Memory B cell (primary cell): ENCODE measurements around the gene TM9SF4.

Experiments used
- ATAC-seq: fragments of 150-1000 bp; cut with Tn5 transposase; 2 replicates; pipeline ENCODE4 v1.10.0; 2021; ENCODE audit warnings: low read depth, mild to moderate bottlenecking, moderate library complexity
- DNase-seq, 2 donors: peaks; one replicate each; pipeline ENCODE4 v3.0.0; 2022; ENCODE audit warnings: low spot score in 2 of 2
- H3K27ac Mint-ChIP-seq: one replicate; pipeline ENCODE4 v1.8.0; 2022; ENCODE audit warnings: mild to moderate bottlenecking, moderate library complexity, mixed read lengths
- H3K27me3 Mint-ChIP-seq: one replicate; pipeline ENCODE4 v1.8.0; 2022; ENCODE audit warnings: mixed read lengths
- H3K36me3 Mint-ChIP-seq: one replicate; pipeline ENCODE4 v1.8.0; 2022; ENCODE audit warnings: mild to moderate bottlenecking, mixed read lengths
- H3K4me1 Mint-ChIP-seq: one replicate; pipeline ENCODE4 v1.8.0; 2022; ENCODE audit warnings: mixed read lengths
- H3K4me3 Mint-ChIP-seq: one replicate; pipeline ENCODE4 v1.8.0; 2022; ENCODE audit warnings: mild to moderate bottlenecking, moderate library complexity, mixed read lengths
- H3K9me3 Mint-ChIP-seq: one replicate; pipeline ENCODE4 v1.8.0; 2022; ENCODE audit warnings: mixed read lengths

Gene TM9SF4

DNA sequence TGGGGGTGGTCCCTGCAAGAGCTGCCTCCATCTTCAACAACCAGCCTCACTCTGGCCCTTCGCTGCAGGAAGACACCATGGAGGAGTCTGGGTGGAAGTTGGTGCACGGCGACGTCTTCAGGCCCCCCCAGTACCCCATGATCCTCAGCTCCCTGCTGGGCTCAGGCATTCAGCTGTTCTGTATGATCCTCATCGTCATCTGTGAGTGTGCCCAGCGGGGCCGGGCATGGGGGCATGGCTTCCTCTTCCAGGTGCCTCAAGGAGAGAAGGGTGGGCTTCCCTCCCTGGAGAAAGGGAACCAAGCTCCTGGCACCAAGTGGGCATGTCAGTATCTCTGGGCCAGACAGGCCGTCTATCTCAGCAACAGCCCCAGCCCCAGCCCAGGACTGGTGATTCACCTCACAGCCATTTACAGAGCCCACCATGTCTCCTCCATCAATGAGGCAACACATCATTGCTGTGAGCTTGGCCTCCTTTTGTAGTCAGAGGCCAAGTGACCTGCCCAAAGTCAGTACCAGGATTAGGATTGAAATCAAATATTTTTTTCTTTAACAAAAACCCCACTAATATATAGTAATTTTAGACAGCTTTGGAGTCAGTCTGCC is 40.2 kb downstream of the TM9SF4 start:
- Mint-ChIP-seq H3K4me1 (no peaks in the 10 kb centered on the region), H3K36me3 (peaks cover 30% of the 10 kb centered on the region), H3K9me3 (no peaks in the 10 kb centered on the region), H3K27ac (no peak overlapping the region), H3K4me3 (no peak overlapping the region), H3K27me3 (no peaks in the 10 kb centered on the region)
- no peak for ATAC-seq
- DNase-seq = no peak

GRCh38 chr20:32150291-32150848 is 40.9 kb downstream of the TM9SF4 start:
- H3K27ac Mint-ChIP-seq = no peak overlapping the region
- no peaks in the 10 kb centered on the region for H3K27me3 Mint-ChIP-seq
- peaks cover 28% of the 10 kb centered on the region for H3K36me3 Mint-ChIP-seq
- H3K9me3 Mint-ChIP-seq = no peaks in the 10 kb centered on the region
- ATAC-seq (no peak), DNase-seq (no peak)
- H3K4me1 Mint-ChIP-seq = no peaks in the 10 kb centered on the region
- no peak overlapping the region for H3K4me3 Mint-ChIP-seq

GRCh38 chr20:32152421-32153155 is 43.1 kb downstream of the TM9SF4 start:
- peaks cover 19% of the 10 kb centered on the region for H3K36me3 Mint-ChIP-seq
- H3K27me3 Mint-ChIP-seq = no peaks in the 10 kb centered on the region
- no peaks in the 10 kb centered on the region for H3K9me3 Mint-ChIP-seq
- ATAC-seq (no peak), DNase-seq (no peak)
- no peak overlapping the region for H3K27ac Mint-ChIP-seq
- no peak overlapping the region for H3K4me3 Mint-ChIP-seq
- no peaks in the 10 kb centered on the region for H3K4me1 Mint-ChIP-seq

DNA sequence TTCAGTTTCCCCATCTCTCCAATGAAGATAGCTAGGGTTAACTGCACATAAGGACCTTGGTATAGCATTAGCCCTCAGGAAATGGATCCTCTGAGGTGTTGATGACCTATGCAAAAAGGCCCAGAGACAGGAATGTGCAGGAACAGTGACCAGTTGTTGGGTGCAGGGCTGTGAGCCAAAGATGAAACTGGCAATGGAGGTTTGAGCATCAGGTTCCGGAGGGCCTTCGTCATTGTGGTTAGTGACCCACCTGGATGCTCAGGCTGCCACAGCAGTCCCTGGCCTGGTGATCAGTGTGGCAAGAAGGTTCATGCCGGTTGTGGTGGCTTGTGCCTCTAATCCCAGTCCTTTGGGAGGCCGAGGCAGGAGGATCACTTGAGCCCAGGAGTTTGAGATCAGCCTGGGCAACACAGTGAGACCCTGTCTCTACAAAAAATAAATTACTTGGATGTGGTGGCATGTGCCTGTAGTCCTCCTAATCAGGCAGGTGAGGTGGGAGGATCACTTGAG is 43.7 kb downstream of the TM9SF4 start:
- H3K4me1 Mint-ChIP-seq = no peaks in the 10 kb centered on the region
- no peak overlapping the region for H3K27ac Mint-ChIP-seq
- H3K9me3 Mint-ChIP-seq = no peaks in the 10 kb centered on the region
- H3K27me3 Mint-ChIP-seq = no peaks in the 10 kb centered on the region
- DNase-seq = no peak
- peaks cover 24% of the 10 kb centered on the region for H3K36me3 Mint-ChIP-seq
- H3K4me3 Mint-ChIP-seq = no peak overlapping the region
- ATAC-seq = no peak

DNA sequence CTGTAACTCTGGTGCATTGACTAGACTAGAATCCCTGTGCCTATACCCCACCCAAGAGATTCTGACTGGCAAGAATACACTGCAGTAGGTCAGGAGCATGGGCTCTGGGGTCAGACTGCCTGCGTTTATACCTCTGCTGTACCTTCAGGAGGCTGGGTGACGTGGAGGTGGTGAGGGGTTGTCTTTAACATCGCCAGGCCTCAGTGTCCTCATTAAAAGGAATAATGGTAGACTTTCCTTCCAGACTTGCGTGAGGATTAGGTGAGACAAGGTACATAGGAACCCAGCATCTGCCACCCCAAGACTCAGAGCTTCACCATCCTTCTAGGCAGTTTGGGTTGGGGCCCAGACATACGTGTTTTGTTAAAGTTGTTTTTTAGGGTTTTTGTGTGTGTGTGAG is 44.3 kb downstream of the TM9SF4 start:
- no peak overlapping the region for H3K27ac Mint-ChIP-seq
- no peaks in the 10 kb centered on the region for H3K9me3 Mint-ChIP-seq
- H3K36me3 Mint-ChIP-seq = peaks cover 24% of the 10 kb centered on the region
- no peaks in the 10 kb centered on the region for H3K27me3 Mint-ChIP-seq
- H3K4me1 Mint-ChIP-seq = no peaks in the 10 kb centered on the region
- no peak overlapping the region for H3K4me3 Mint-ChIP-seq
- no peak for DNase-seq
- no peak for ATAC-seq

DNA sequence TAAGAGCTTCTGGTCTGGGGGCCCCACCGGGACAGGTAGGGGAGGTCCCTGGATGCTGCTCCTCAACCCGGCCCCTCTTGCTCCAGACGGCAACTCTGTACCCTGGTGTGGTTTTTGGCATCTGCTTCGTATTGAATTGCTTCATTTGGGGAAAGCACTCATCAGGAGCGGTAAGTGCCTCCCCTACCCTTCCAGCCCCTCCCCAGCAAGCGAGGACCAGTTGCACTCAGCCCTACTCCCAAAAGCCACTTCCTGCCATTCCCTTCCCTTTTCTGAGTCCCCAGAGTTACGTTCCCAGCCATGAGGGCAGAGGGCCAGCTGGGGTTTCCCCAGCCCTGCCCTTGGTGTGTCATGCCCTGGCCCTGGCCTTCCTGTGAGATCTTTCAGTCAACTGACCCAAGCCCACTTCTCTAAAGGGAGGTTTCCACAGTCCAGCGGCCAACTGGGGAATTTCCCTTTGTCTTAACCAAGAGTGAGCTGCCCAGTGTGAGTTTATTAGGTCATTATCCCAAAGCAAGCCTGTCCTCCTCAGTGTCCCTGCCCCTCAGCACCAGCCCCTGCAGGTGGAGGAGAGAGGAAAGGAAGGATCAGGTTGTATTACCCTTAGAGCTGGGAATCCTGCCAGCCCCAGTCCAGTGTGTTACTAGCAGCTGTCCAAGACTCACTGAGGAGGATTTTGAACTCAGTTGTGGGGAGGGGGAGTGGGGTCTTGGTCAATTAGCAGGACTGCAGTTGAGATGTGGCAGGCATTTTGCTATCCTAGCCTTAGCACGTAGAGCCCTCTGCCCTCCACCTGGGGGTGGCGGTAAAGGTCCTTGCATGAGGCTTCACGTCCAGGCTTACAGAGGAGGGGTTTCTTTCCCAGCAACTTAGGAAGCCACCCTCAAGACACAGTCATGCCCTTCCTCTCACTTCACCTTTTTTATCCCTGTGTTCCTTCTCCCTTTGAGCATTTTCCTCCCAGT is 45.8 kb downstream of the TM9SF4 start:
- H3K4me3 Mint-ChIP-seq = no peak overlapping the region
- H3K9me3 Mint-ChIP-seq = no peaks in the 10 kb centered on the region
- DNase-seq = no peak
- no peaks in the 10 kb centered on the region for H3K4me1 Mint-ChIP-seq
- peaks cover 27% of the 10 kb centered on the region for H3K36me3 Mint-ChIP-seq
- peak; percentile 14 for ATAC-seq
- H3K27ac Mint-ChIP-seq = no peak overlapping the region
- no peaks in the 10 kb centered on the region for H3K27me3 Mint-ChIP-seq

GRCh38 chr20:32157611-32158010 is 48.1 kb downstream of the TM9SF4 start:
- H3K4me1 Mint-ChIP-seq = no peaks in the 10 kb centered on the region
- H3K36me3 Mint-ChIP-seq = peaks cover 28% of the 10 kb centered on the region
- H3K4me3 Mint-ChIP-seq = no peak overlapping the region
- DNase-seq (no peak), ATAC-seq (no peak)
- H3K27me3 Mint-ChIP-seq = no peaks in the 10 kb centered on the region
- H3K9me3 Mint-ChIP-seq = no peaks in the 10 kb centered on the region
- peak overlapping the region; percentile 74 for H3K27ac Mint-ChIP-seq

DNA sequence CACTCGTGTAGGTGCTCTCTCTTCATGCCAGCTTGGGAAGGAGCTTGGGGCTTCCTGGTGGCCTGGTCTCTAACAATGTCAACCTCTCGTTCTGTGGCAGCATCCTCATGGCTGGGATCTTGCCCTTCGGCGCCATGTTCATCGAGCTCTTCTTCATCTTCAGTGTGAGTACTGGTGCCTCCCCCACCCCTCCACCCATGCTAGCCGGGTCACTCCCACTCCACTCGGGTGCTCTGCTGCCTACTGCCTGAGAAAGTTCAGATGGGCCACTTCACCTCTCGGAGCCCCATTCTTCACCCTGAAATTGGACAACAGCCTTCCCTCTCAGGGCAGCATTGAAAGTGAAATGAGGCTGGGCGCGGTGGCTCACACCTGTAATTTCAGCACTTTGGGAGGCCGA is 48.8 kb downstream of the TM9SF4 start:
- ATAC-seq = no peak
- DNase-seq = no peak
- Mint-ChIP-seq H3K4me3 (no peak overlapping the region), H3K9me3 (no peaks in the 10 kb centered on the region), H3K36me3 (peaks cover 29% of the 10 kb centered on the region), H3K27ac (no peak overlapping the region), H3K4me1 (no peaks in the 10 kb centered on the region), H3K27me3 (no peaks in the 10 kb centered on the region)

GRCh38 chr20:32158943-32159660 is 49.6 kb downstream of the TM9SF4 start:
- Mint-ChIP-seq H3K27me3 (no peaks in the 10 kb centered on the region), H3K36me3 (peaks cover 30% of the 10 kb centered on the region), H3K4me1 (no peaks in the 10 kb centered on the region), H3K9me3 (no peaks in the 10 kb centered on the region), H3K27ac (no peak overlapping the region), H3K4me3 (no peak overlapping the region)
- no peak for ATAC-seq
- no peak for DNase-seq

- Mint-ChIP-seq H3K36me3 (peaks cover 32% of the 10 kb centered on the region), H3K4me3 (no peak overlapping the region), H3K27me3 (no peaks in the 10 kb centered on the region), H3K4me1 (no peaks in the 10 kb centered on the region), H3K27ac (no peak overlapping the region), H3K9me3 (no peaks in the 10 kb centered on the region)
- ATAC-seq (no peak), DNase-seq (no peak)
These were observed 50.3 kb downstream of the TM9SF4 start for GRCh38 chr20:32159766-32160221.

DNA sequence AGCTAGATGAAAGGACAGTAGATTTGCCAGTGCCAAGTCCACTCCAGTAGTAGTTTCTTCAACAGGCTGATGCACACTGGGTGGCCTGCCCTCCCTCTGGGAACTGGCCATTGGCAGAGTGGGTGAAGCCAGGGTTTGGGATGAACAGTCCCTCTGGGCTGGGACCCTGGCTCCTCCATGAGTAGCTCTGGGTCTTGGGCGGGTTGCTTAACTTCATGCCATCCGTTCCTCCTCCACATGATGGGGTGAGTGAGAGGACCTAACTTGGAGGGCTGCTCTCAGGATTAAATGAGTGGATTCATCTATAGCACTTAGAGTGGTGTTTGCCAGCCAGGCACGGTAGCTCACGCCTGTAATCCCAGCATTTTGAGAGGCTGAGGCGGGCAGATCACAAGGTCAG is 50.8 kb downstream of the TM9SF4 start:
- no peak for ATAC-seq
- Mint-ChIP-seq H3K27ac (no peak overlapping the region), H3K4me3 (no peak overlapping the region), H3K9me3 (no peaks in the 10 kb centered on the region), H3K36me3 (peaks cover 36% of the 10 kb centered on the region), H3K27me3 (no peaks in the 10 kb centered on the region), H3K4me1 (no peaks in the 10 kb centered on the region)
- no peak for DNase-seq

- H3K4me3 Mint-ChIP-seq = no peak overlapping the region
- no peaks in the 10 kb centered on the region for H3K27me3 Mint-ChIP-seq
- no peak for ATAC-seq
- peaks cover 39% of the 10 kb centered on the region for H3K36me3 Mint-ChIP-seq
- H3K9me3 Mint-ChIP-seq = no peaks in the 10 kb centered on the region
- no peak for DNase-seq
- peak overlapping the region; percentile 11 for H3K27ac Mint-ChIP-seq
- no peaks in the 10 kb centered on the region for H3K4me1 Mint-ChIP-seq
These were observed 52.8 kb downstream of the TM9SF4 start for GRCh38 chr20:32162351-32162750.

- Mint-ChIP-seq H3K9me3 (no peaks in the 10 kb centered on the region), H3K4me3 (no peak overlapping the region), H3K36me3 (peaks cover 33% of the 10 kb centered on the region), H3K27me3 (no peaks in the 10 kb centered on the region), H3K27ac (no peak overlapping the region), H3K4me1 (no peaks in the 10 kb centered on the region)
- ATAC-seq = no peak
- no peak for DNase-seq
These were observed 54.4 kb downstream of the TM9SF4 start for GRCh38 chr20:32163951-32164350.
